PC-3 (cell line): Measurements from ENCODE around the gene ICAM4. TPM values are rescaled to one million over a fixed set of nuclear protein-coding genes. Genes with fewer than 3 reads are reported as not detected.

Experiments
- ATAC-seq: fragments of 200-7000 bp; cut with Tn5 transposase; 2 replicates; pipeline ENCODE4 v1.9.1; 2020; ENCODE audit warnings: mild to moderate bottlenecking, moderate library complexity
- BruUV-seq: library from RNA; stranded (reverse); fragments of 400-500 nt; replicated peaks from 2 replicates; lab custom pipeline; 2021; lab: Mats Ljungman, UMichigan
- CTCF ChIA-PET: fragments of 300-600 bp; sonication (Branson Sonifier 250); formaldehyde crosslinking; loops from one replicate; lab custom pipeline; 2022; ENCODE audit warnings: antibody characterized with exemption; lab: Charles Lee
- POLR2A ChIA-PET: fragments of 300-600 bp; sonication (Branson Sonifier 250); formaldehyde crosslinking; loops from one replicate; lab custom pipeline; 2022; ENCODE audit warnings: antibody characterized with exemption; ENCODE audit not compliant: unreplicated experiment; lab: Charles Lee
- DNase-seq: peaks from one replicate; pipeline ENCODE4 v3.0.0-alpha.2; 2015
- H2AFZ ChIP-seq: fragments of 300-600 bp; sonication (generic); 2 replicates; pipeline ENCODE4 v1.6.0; 2016; ENCODE audit warnings: antibody characterized with exemption, low read length
- H3F3A ChIP-seq: fragments of 300-600 bp; sonication (generic); one replicate; pipeline ENCODE4 v1.6.0; 2017; ENCODE audit warnings: antibody characterized with exemption, low read length, control low read depth, mild to moderate bottlenecking; ENCODE audit not compliant: unreplicated experiment
- H3K27ac ChIP-seq: fragments of 300-600 bp; sonication (generic); 2 replicates; pipeline ENCODE4 v1.5.1; 2016; ENCODE audit warnings: mild to moderate bottlenecking, low read length
- H3K27me3 ChIP-seq: fragments of 300-600 bp; sonication (generic); 2 replicates; pipeline ENCODE4 v1.6.1; 2016; ENCODE audit warnings: low read length, mixed read lengths
- H3K36me3 ChIP-seq: fragments of 300-600 bp; sonication (generic); 2 replicates; pipeline ENCODE4 v1.6.1; 2016; ENCODE audit warnings: low read depth, mixed run types, low read length, mixed read lengths
- H3K4me1 ChIP-seq: fragments of 300-600 bp; sonication (generic); 2 replicates; pipeline ENCODE4 v1.5.1; 2016; ENCODE audit warnings: low read length; ENCODE audit not compliant: insufficient read depth
- H3K4me2 ChIP-seq: fragments of 300-600 bp; sonication (generic); 2 replicates; pipeline ENCODE4 v1.6.0; 2016; ENCODE audit warnings: low read length
- H3K4me3 ChIP-seq: fragments of 300-600 bp; sonication (generic); 2 replicates; pipeline ENCODE4 v1.5.1; 2016; ENCODE audit warnings: mild to moderate bottlenecking, low read length, mixed read lengths
- H3K79me2 ChIP-seq: fragments of 300-600 bp; sonication (generic); 2 replicates; pipeline ENCODE4 v1.6.1; 2017; ENCODE audit warnings: low read length, mixed read lengths
- H3K9ac ChIP-seq: fragments of 300-600 bp; sonication (generic); 2 replicates; pipeline ENCODE4 v1.6.0; 2016; ENCODE audit warnings: mild to moderate bottlenecking, low read length
- H3K9me2 ChIP-seq: fragments of 300-600 bp; sonication (generic); replicated peaks from 2 replicates; pipeline ENCODE4 v1.6.1; 2016; ENCODE audit warnings: mixed run types, low read length, mixed read lengths
- H3K9me3 ChIP-seq: fragments of 300-600 bp; sonication (generic); 2 replicates; pipeline ENCODE4 v1.6.1; 2016; ENCODE audit warnings: low read length, mixed read lengths
- H4K20me1 ChIP-seq: fragments of 300-600 bp; sonication (generic); 2 replicates; pipeline ENCODE4 v1.6.1; 2016; ENCODE audit warnings: low read length, mixed read lengths
- EZH2 ChIP-seq: fragments of 300-600 bp; sonication (generic); IDR thresholded peaks from one replicate; pipeline ENCODE4 v1.6.1; 2017; ENCODE audit warnings: antibody characterized with exemption, mild to moderate bottlenecking, low read length; ENCODE audit not compliant: unreplicated experiment
- EZH2phosphoT487 ChIP-seq: fragments of 300-600 bp; sonication (generic); IDR thresholded peaks from 2 replicates; pipeline ENCODE4 v1.6.1; 2018; ENCODE audit warnings: mild to moderate bottlenecking, antibody characterized with exemption, low read length, borderline replicate concordance
- intact Hi-C: fragments of 100-400 bp; cut with micrococcal nuclease; formaldehyde crosslinking; loops from 2 replicates; pipeline ENCODE4 v1.9.0; 2023
- total RNA-seq: library from RNA; depleted of rRNA; stranded (reverse); fragments of >200 nt; gene quantifications from 2 replicates; pipeline ENCODE4 v1.2.3, GENCODE V29; 2014
- TF ChIP-seq, protein P1 (sequence below): fragments of 300-600 bp; sonication (generic); conservative IDR thresholded peaks from 2 replicates; pipeline ENCODE4 v1.5.1; 2017; ENCODE audit warnings: antibody characterized with exemption, low read depth, mild to moderate bottlenecking, low read length

ICAM4 gene
- total RNA-seq, 1 experiment from 2014 or later: not detected

DNA sequence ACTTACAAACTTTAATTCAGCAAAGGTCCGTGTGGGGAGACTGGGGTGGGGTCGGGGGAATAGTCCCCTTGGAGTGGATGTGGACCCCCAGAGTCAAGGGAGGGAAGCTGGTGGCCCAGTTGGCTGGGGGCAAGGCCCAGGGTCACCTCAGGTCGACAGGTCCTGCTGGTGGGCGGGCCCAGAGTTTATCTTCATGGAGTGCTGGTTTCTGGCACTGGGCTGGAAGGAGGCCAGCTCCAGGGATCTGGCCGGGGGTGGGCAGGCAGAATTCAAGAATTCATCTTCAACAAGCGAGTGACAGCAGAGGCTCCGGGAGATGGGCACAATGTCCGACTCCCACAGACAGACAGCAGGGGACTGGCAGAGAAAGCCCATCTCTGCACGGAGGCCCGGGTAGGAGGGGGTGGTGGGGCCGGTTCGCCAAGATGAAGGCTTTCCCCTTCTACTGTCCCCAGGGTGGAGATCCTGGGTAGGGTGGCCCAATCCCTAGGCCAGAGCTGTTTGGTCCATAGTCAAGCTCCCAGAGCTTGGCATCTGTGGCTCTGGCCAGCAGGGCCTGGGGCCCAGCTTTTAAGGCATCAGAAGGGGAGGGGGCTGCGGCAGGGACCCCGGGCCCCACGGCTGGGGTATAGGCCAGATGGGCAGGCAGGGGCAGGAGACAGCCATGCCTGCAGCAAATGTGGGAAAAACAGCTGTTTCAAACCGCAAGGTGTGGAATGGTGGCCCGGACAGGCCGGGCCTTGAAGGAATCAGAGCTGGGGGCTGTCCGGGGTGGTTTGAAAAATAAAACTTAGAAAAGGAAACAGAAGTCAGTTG is 29.7 kb downstream of the ICAM4 start:
- ATAC-seq (no peak), DNase-seq (no peak)
- Histone ChIP-seq H3K27me3 (no peaks in the 10 kb centered on the region), H4K20me1 (no peaks in the 10 kb centered on the region), H3K9me3 (no peaks in the 10 kb centered on the region), H3K79me2 (peaks cover 15% of the 10 kb centered on the region), H3K4me3 (peak overlapping the region; percentile 82), H3K9me2 (no peaks in the 10 kb centered on the region), H3F3A (no peaks in the 10 kb centered on the region), H3K4me2 (peak overlapping the region; percentile 93), H3K36me3 (peaks cover 20% of the 10 kb centered on the region), H3K9ac (peak overlapping the region; percentile 87; the same call in 1 of the 2 replicates), H3K27ac (no peak overlapping the region), H3K4me1 (peaks cover 10% of the 10 kb centered on the region; the same call in 1 of the 2 replicates), H2AFZ (peak overlapping the region; percentile 87; the same call in 1 of the 2 replicates)
- TF ChIP-seq, protein P1, sequence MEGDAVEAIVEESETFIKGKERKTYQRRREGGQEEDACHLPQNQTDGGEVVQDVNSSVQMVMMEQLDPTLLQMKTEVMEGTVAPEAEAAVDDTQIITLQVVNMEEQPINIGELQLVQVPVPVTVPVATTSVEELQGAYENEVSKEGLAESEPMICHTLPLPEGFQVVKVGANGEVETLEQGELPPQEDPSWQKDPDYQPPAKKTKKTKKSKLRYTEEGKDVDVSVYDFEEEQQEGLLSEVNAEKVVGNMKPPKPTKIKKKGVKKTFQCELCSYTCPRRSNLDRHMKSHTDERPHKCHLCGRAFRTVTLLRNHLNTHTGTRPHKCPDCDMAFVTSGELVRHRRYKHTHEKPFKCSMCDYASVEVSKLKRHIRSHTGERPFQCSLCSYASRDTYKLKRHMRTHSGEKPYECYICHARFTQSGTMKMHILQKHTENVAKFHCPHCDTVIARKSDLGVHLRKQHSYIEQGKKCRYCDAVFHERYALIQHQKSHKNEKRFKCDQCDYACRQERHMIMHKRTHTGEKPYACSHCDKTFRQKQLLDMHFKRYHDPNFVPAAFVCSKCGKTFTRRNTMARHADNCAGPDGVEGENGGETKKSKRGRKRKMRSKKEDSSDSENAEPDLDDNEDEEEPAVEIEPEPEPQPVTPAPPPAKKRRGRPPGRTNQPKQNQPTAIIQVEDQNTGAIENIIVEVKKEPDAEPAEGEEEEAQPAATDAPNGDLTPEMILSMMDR: no peak
- TF ChIP-seq EZH2phosphoT487 (no peak), EZH2 (no peak)
- TSS peak; percentile 25 for BruUV-seq
- intact Hi-C loops: no loop called here
- ChIA-PET POLR2A (interaction anchor here (0.6 kb wide), 2 partner anchors 17 to 18 kb away, joined by 4 to 26 read pairs; no protein-coding TSS in a partner anchor), CTCF (no interaction called here)

DNA sequence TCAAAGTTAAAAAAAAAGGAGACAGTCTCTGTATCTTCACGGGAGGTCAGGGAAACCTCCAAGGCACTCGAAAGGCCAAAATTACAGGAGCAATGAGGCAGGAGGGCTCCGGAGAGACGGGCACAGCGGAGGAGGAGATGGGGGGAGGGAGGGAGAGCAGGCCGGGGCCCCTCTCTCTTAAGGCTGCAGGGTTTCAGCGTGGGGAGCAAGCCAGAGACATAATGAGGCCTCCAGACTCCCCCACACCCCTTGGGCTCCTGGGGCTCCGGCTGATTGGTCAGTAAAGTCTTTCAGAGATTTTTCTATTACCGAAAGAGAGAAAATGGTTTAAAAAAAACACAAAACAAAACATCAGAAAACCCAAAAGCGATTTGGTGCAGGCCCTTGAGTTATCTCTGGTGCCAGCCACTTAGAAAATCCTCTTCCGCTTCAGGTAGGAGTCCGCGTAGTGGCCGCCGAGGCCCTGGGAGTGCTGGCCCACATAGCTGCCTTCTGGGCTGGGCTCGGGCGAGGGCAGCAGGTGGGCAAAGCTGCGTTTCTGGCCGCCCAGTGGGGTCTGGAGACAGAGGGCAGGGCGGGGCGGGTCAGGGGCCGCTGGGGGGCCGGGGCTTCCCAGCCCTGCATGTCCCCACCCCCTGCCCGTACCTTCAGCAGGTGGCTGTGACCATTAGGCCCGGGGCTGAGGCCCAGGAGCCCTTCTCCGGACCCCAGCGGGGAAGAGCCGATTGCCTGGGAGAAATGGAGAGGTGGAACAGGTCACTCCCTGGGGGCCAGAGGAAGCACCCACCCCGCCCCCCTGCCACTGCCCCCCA is 30.5 kb downstream of the ICAM4 start:
- H3K4me3 ChIP-seq: no peak overlapping the region
- POLR2A ChIA-PET: interaction anchor here (0.6 kb wide), 3 partner anchors 11 to 17 kb away, joined by 4 to 26 read pairs (median 8); no protein-coding TSS in a partner anchor
- no peak for ATAC-seq

More for the DNA sequence above, 30.5 kb downstream of the ICAM4 start:
- H3K27me3 ChIP-seq: no peaks in the 10 kb centered on the region
- DNase-seq: no peak
- H3K9ac ChIP-seq: no peak overlapping the region
- no peaks in the 10 kb centered on the region for H3F3A ChIP-seq
- H2AFZ ChIP-seq: no peak overlapping the region
- H3K36me3 ChIP-seq: peaks cover 25% of the 10 kb centered on the region
- BruUV-seq: no TSS peak
- no peak for TF ChIP-seq EZH2phosphoT487
- TF ChIP-seq EZH2: no peak
- TF ChIP-seq, protein P1: no peak
- H3K4me1 ChIP-seq: peaks cover 10% of the 10 kb centered on the region; the same call in 1 of the 2 replicates
- H3K27ac ChIP-seq: no peak overlapping the region
- intact Hi-C loops: no loop called here
- H3K79me2 ChIP-seq: peaks cover 15% of the 10 kb centered on the region
- no peaks in the 10 kb centered on the region for H3K9me2 ChIP-seq
- no peaks in the 10 kb centered on the region for H4K20me1 ChIP-seq
- CTCF ChIA-PET: no interaction called here
- no peak overlapping the region for H3K4me2 ChIP-seq
- no peaks in the 10 kb centered on the region for H3K9me3 ChIP-seq
